Germinal center (tissue), 1 donor: ENCODE data around the gene KRTAP4-7.
"Not testable (repeated sequence)": the region's sequence is repeated elsewhere in the genome, so short reads cannot be mapped to it uniquely, and the experiment has no call there.

ENCODE experiments used
- DNase-seq: peaks from one replicate; pipeline ENCODE4 v3.0.0; 2012; ENCODE audit warnings: mixed read lengths, low spot score

Gene KRTAP4-7

DNA sequence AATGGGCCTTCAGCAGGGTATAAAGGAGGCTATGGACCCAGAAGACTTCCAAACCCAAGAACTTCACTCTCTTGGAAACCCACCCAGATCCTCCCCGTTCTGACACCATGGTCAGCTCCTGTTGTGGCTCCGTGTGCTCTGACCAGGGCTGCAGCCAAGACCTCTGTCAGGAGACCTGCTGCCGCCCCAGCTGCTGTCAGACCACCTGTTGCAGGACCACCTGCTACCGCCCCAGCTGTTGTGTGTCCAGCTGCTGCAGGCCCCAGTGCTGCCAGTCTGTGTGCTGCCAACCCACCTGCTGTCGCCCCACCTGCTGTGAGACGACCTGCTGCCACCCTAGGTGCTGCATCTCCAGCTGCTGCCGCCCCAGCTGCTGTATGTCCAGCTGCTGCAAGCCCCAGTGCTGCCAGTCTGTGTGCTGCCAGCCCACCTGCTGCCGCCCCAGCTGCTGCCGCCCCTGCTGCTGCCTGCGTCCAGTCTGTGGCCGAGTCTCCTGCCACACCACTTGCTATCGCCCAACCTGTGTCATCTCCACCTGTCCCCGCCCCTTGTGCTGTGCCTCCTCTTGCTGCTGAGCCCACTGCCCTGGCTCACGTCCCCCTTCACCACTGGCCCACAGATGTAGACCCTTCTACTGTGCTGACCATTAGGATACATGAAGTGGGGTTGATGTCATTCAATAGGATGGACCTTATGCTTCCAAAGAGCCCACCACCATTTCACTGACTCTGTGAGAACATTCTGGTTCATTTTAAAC lies at the start of gene KRTAP4-7:
TSS of gene KRTAP4-7 (plus strand) at position 51 of the 757 bp plus-strand sequence. CDS start at position 108, 57 bp downstream.
- DNase-seq = not testable (repeated sequence)

DNA sequence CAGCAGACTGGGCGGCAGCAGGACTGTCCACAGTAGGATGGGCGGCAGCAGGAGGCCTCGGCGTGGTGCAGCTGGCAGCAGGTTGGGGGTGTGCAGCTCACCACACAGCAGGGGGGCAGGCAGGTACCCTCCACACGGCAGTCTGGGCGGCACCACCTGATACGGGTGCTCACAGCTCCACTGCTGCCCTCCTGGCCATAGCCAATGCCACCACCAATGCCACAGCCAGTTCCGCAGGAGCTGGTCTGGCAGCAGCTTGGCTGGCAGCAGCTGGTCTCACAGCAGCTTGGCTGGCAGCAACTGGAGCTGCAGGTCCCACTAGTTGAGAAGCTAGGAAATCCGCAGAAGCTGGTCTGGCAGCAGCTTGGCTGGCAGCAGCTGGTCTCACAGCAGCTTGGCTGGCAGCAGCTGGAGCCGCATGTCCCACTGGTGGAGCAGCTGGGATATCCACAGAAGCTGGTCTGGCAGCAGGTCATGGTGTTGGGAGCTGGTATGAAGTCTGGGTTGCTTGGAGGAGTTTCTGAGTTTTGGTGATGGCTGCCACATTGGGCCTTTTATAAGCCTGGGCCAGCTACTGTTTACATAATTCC lies 49.5 kb upstream of the KRTAP4-7 start, which contains the start of gene KRTAP1-3:
TSS of gene KRTAP1-3 (minus strand) at position 529 of the 590 bp plus-strand sequence. CDS start at position 476, 53 bp downstream.
- DNase-seq = not testable (repeated sequence)

DNA sequence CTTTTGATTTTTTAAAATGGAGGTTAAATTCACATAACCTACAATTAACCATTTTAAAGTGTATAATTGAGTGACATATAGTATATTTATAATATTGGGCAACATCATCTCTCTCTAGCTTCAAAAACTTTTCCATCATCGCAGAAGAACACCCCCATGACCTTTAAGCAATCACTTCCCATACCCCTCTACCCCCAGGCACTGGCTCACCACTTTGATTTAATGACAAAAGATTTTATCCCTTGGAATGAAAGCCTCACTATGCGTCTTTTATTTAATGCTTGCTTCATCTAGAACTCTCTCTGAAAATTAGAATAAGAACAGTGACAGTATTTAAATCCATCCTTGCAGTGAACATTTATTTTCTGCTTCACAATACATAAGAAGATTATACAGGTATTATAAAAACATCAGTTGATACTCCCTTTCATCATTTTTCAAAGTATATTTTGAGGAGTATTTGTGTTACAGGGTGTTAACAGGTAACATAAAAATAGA lies 46.0 kb upstream of the KRTAP4-7 start:
- no peak for DNase-seq

DNA sequence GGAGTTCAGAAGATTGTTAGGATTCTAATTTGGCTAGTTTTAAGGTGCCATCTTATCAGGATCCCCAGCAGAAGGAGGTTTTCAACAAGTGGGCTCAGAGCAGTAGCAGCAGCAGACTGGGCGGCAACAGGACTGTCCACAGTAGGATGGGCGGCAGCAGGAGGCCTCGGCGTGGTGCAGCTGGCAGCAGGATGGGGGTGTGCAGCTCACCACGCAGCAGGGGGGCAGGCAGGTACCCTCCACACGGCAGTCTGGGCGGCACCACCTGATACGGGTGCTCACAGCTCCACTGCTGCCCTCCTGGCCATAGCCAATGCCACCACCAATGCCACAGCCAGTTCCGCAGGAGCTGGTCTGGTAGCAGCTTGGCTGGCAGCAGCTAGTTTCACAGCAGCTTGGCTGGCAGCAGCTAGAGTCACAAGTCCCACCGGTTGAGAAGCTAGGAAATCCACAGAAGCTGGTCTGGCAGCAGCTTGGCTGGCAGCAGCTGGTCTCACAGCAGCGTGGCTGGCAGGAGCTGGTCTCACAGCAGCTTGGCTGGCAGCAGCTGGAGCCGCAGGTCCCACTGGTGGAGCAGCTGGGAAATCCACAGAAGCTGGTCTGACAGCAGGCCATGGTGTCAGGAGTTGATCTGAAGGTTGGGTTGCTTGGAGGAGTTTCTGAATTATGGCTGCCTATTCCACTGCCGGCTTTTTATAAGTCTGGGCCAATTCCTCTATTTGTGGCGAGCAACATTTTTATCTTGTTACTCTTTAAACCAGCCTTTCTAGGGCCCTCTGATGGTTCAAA lies 43.0 kb upstream of the KRTAP4-7 start, which contains the start of gene KRTAP1-1:
TSS of gene KRTAP1-1 (minus strand) at position 668 of the 789 bp plus-strand sequence. CDS start at position 615, 53 bp downstream.
- not testable (repeated sequence) for DNase-seq

DNA sequence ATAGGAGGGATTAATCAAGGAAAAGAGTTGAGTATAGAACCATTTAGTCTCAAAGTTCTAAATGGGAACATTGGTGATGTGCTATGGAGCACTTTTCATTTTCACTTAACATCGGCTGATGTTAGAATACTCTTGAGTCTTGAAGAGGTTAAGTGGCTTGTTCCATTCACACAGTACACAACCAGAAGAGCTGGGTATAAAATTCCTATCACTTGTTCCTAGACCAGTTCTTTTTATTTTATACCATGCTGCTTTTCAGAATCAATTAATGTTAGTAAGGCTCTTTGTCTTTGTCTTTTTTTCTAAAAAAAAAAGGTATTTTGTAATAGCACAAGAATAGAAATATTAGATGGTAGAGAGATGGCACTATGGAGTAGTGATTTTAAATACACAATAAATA lies 41.0 kb upstream of the KRTAP4-7 start:
- DNase-seq = no peak

DNA sequence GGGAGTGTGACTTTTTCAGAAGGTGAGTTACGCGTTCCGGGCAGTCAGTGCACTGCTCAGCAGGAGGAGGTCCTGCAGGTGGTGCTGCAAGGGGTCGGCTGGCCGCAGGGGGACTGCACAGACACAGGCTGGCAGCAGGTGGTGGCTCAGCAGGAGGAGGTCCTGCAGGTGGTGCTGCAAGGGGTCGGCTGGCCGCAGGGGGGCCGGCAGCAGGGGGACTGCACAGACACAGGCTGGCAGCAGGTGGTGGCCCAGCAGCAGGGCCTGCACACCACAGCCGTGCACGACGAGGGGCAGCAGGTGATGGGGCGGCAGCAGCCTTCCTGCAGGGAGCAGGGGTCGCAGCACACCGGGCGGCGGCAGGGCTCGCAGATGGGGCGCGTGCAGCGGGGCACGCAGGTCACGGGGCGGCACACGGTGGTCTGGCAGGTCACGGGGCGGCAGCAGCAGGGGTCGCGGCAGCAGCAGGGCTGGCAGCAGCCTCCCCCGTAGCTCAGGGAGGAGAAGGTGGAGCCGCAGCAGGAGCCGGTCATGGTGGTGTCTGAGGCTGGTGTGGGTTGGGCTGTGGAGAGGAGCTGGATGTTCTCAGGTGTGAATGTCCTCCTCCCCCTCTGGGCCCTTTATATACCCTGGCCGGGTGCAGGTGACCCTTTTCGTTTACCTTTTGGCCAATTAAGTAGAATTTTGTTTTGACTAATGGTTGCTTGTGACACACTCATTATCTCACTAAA lies 37.0 kb upstream of the KRTAP4-7 start, which contains the start of gene KRTAP2-1:
TSS of gene KRTAP2-1 (minus strand) at position 582 of the 731 bp plus-strand sequence. CDS start at position 533, 49 bp downstream.
- DNase-seq = not testable (repeated sequence)

DNA sequence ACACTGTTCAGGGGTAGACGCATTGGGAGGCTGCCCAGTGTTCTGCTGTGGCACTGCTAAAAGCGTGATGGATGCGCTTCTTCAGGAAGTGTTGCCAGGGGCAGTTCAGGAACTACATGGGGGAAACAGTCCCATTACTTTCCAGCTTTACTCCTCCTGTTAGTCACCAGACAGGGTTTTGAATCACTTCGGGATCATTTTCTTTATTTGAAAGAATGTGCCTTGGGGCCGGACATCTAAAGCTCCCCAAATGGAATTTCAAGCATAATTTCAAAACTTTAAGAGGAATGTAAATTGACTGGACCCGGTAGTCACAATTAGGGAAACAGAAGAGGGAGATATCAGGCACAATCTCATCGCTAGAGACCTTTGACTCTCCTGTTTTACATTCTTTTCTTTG lies 35.5 kb upstream of the KRTAP4-7 start:
- no peak for DNase-seq

DNA sequence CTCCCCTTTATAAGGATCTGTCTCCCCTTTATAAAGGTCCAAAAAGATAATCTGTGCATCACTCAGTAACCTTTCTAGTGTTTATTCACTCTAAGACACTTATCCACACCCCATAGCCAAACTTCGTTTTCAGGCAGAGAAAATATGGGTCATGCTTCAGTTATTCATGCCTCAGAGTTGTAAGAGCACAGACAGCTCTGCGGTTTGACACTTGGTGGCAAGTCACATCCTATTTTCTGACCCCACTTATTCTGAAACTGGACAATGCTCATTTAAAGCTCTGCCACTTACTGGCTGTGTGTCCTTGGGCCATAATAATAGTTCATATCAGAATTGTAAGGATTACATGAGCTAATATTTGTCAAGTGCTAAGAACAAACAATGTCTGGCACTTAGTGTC lies 34.8 kb upstream of the KRTAP4-7 start:
- DNase-seq = no peak

DNA sequence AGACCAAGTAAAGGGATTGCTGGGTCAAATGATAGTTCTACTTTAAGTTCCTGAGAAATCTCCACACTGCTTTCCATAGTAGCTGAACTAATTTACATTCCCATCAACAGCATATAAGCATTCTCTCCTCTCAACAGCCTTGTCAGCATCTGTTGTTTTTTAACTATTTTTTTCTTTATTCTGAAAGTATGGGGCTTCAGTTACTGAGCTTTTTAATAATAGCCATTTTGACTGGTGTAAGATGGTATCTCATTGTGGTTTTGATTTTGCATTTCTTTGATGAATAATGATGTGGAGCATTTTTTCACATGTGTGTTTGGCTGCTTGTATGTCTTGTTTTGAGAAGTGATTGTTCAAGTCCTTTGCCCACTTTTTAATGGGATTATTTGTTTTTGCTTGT lies 31.4 kb upstream of the KRTAP4-7 start:
- no peak for DNase-seq

DNA sequence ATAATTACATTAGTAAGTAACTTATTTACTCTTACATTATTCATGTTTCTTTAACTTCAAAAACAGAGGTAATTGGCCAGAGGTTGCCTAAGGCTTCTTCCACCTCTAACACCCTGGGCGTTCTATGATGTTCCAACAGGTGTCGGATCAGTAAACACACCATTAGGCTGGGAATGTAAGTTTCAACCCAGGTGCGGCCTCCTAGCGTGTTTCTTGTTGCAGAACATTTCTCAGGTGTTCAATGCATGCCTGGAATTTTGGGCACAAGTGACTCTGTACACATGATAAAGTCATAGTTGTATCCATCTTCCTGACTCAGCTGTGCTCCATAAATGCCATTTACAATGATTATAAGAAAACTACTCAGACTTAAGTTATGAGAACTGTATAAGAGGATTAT lies 29.9 kb upstream of the KRTAP4-7 start:
- DNase-seq = no peak

DNA sequence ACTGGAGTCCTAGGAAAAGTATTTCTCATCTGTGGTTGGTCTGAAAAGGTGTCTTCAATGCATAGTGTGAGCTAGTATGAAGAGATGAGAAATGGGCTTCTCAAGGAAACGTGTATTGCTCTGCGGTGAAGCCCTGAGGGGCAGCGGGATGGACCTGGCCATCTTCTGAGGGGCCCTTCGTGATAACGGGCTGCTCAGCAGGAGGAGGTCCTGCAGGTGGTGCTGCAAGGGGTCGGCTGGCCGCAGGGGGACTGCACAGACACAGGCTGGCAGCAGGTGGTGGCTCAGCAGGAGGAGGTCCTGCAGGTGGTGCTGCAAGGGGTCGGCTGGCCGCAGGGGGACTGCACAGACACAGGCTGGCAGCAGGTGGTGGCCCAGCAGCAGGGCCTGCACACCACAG lies 29.4 kb upstream of the KRTAP4-7 start:
- DNase-seq = not testable (repeated sequence)

DNA sequence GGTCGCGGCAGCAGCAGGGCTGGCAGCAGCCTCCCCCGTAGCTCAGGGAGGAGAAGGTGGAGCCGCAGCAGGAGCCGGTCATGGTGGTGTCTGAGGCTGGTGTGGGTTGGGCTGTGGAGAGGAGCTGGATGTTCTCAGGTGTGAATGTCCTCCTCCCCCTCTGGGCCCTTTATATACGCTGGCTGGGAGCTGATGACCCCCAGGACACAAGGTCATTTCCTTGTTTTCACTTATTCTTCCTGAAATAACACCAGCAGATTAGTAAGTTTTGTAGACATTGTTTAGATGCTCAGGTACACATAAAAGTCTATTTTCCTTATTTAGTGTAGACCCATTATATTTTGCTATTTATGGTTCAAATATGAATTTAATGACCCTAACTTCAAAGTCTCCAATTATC lies 28.8 kb upstream of the KRTAP4-7 start, which contains the start of gene KRTAP2-2:
TSS of gene KRTAP2-2 (minus strand) at position 101 of the 400 bp plus-strand sequence. CDS start at position 82, 19 bp downstream.
- DNase-seq = not testable (repeated sequence)

DNA sequence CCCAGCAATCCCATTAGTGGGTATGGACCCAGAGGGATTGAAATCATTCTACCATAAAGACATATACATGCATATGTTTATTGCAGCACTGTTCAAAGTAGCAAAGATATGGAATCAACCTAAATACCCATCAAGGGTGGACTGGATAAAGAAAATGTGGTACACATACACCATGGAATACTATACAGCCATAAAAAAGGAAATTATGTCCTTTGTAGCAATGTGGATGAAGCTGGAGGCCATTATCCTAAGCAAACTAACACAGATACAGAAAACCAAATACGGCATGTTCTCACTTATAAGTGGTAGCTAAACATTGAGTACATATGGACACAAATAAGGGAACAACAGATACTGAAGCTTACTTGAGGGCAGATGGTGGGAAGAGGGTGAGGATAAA lies 26.4 kb upstream of the KRTAP4-7 start:
- no peak for DNase-seq

DNA sequence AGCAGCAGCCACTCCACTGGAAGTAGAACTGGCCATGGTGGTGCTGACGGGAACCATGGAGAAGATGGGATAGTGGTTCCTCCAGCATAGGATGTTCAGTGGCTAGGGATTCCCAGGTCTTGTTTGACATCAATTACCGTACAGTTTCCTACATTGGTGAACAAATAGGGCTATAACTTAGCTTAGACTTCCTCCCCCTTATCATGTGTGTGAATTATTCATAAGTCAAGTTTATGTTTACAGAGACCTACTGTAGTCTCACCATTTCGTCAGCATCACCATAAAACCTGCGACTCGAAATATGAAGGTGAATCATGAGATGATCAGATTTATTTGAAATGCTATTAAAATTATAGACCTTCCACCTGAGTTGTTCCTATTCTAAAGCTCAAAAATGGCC lies 25.2 kb upstream of the KRTAP4-7 start:
- DNase-seq = no peak

DNA sequence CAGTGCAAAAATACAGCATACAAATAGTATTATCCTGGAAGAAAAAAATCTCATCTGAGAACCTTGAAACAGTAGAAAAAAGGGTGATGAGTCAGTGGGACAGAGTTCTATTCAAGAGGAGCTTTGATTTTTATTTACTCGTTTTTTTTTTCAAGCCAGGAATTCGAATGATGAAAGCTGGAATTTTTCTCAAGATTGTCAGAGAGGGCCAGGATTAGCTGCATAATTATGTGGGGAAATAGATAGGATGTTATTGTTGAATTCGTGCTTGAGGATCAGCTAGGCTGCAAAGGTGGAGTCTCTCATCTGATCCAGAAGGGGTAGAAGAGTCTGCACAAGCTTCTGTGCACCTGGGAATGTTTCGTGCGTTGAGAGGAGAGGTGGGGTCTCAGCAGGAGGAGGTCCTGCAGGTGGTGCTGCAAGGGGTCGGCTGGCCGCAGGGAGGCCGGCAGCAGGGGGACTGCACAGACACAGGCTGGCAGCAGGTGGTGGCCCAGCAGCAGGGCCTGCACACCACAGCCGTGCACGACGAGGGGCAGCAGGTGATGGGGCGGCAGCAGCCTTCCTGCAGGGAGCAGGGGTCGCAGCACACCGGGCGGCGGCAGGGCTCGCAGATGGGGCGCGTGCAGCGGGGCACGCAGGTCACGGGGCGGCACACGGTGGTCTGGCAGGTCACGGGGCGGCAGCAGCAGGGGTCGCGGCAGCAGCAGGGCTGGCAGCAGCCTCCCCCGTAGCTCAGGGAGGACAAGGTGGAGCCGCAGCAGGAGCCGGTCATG lies 24.5 kb upstream of the KRTAP4-7 start:
- not testable (repeated sequence) for DNase-seq

DNA sequence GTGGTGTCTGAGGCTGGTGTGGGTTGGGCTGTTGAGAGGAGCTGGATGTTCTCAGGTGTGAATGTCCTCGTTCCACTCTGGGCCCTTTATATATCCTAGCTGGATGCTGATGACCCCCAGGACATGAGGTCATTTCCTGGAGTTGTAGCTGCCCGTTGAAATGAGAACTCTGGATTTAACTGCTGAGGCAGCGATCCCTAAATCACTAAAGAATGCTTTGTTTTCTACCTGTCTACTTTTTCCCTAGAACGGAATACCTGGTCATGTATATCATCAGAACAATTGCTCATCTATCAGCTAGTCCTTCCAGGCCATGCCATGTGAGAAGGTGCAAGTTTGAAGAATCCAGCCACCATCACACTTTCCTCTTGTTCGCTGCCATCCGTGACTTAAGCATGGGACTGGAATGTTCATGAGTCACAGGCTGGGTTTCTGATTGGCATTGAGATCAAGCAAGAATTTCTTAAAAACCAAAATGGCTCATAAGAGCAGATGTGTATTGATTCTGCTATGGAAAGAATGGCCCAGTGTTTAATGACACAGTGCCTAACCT lies 23.8 kb upstream of the KRTAP4-7 start, which contains the start of gene KRTAP2-3:
TSS of gene KRTAP2-3 (minus strand) at position 63 of the 553 bp plus-strand sequence. CDS start 64 bp downstream, outside the sequence.
- no peak for DNase-seq

DNA sequence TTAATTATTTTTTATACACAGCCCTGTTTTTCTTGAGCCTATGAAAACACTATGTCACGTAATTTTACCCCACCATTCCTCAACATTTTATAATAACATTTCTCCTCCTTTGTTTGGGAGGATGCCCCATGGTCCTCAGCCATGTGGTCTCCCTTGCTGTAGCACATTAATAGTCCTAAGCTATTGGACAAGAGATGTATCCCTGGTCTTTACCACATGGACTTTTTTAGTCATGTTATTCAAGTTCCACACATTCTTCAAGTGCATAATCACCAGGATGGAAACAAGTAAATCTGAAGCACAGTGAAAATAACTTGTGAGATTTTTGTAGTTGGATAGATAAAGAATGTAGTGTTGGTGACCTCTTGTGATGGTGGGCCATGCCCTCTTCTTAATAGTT lies 22.0 kb upstream of the KRTAP4-7 start:
- DNase-seq = no peak

DNA sequence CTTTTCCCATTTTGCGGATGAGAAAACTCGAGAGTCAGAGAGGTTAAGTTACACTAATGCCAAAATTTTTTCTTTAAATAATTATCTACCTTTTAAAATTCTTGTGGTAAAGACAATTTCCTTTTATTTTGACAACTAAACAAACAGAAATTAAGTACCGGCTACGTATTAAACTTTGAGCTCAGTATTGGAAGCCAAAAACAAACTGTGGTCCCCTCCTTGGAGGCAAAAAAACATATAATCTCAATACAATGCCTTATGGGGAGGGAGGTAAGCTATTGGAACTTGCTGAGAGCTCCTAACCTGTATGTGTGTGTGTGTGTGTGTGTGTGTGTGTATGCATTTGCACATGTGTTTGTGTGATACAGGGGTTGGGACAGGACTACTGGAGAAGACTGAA lies 20.5 kb upstream of the KRTAP4-7 start:
- DNase-seq = no peak

DNA sequence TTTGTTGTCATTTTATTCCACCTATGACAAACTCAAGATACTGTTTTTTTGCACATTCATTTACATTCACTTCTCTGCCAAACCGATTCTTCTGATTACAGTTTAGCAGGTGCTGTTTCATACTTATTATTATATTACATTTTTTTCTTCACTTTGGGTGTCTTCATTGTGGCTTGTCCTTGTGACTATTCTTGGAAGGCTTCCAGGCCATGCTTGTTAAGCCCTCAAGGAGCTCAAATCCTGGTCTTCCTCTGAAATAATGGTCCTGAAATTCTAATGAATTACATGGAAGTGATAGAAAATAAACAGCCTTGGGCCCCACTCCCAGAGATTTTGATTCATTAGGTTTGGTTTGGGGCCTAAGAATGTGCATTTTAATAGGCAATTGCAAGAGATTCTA lies 19.6 kb upstream of the KRTAP4-7 start:
- no peak for DNase-seq
